OCI-LY1 (cell line): Measurements from ENCODE around the gene EIF4EBP2.

Source experiments
- EZH2 ChIP-seq: fragments of 200-600 bp; sonication (generic), shearing (Covaris generic); IDR thresholded peaks from 2 replicates; pipeline ENCODE4 v1.8.0; 2017; ENCODE audit warnings: borderline replicate concordance, mixed run types, mild to moderate bottlenecking, antibody characterized with exemption, low read length, moderate library complexity, mixed read lengths
- TF ChIP-seq, protein P1 (sequence below): fragments of 200-600 bp; sonication (generic), shearing (Covaris generic); IDR thresholded peaks from 2 replicates; pipeline ENCODE4 v1.5.1; 2017; ENCODE audit warnings: mild to moderate bottlenecking, antibody characterized with exemption, low read length, moderate library complexity, mixed read lengths

DNA sequence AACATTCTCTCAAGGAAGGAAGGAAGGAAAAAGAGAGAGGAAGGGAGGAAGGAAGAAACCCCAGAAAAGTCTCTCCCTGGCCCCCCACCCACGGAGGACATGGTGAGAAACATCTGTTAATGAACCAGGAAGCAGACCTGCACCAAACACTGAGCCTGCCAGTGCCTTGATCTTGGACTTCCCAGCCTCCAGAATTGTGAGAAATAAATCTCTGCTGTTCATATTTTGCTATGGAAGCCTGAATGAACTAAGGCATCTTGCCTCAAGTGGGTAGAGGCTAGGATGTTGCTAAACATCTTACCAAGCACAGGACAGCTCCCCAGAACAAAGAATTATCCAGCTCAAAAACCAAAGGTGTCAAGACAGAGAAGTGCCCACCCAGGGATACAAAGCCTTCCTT, 40.7 kb upstream of the EIF4EBP2 start:
- TF ChIP-seq, protein P1, sequence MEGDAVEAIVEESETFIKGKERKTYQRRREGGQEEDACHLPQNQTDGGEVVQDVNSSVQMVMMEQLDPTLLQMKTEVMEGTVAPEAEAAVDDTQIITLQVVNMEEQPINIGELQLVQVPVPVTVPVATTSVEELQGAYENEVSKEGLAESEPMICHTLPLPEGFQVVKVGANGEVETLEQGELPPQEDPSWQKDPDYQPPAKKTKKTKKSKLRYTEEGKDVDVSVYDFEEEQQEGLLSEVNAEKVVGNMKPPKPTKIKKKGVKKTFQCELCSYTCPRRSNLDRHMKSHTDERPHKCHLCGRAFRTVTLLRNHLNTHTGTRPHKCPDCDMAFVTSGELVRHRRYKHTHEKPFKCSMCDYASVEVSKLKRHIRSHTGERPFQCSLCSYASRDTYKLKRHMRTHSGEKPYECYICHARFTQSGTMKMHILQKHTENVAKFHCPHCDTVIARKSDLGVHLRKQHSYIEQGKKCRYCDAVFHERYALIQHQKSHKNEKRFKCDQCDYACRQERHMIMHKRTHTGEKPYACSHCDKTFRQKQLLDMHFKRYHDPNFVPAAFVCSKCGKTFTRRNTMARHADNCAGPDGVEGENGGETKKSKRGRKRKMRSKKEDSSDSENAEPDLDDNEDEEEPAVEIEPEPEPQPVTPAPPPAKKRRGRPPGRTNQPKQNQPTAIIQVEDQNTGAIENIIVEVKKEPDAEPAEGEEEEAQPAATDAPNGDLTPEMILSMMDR = no peak
- TF ChIP-seq EZH2 = no peak
